ENCODE data around the gene GRIP2. TPM values are rescaled to one million over a fixed set of nuclear protein-coding genes. Genes with fewer than 3 reads are reported as not detected.

Gene GRIP2
- total and polyA plus RNA-seq, 9 of the 15 experiments (the other 6 are each of a cell fraction or from before 2014, with no cell fraction given), result 0.01 TPM; not detected in 7

GRCh38 chr3:14542656-14543055 is 2.5 kb upstream of the GRIP2 start (continued):
- TF ChIP-seq E2F6 (IDR thresholded peaks at IDR 0.05; ENCODE audit: borderline replicate concordance in 1 of 2, extremely low read depth in 1 of 2, insufficient read depth in 1 of 2, insufficient read length in 1 of 2, low read depth in 1 of 2, low read length in 1 of 2, poor library complexity in 1 of 2, severe bottlenecking in 1 of 2) (no peak), HDAC1 (IDR thresholded peaks at IDR 0.05) (0 out of 4 replicates have a peak, but pooled peaks of 1 of the 2 experiments have one; percentile 16), ZNF644 (tag; IDR thresholded peaks at IDR 0.05; ENCODE audit: low read depth) (no peak), SIN3A (IDR thresholded peaks at IDR 0.05; ENCODE audit: borderline replicate concordance in 2 of 2, control insufficient read depth in 1 of 2, low read depth in 2 of 2, low read length in 2 of 2) (no peak), NR4A1 (CRISPR knock-in tag; IDR thresholded peaks at IDR 0.05) (no peak), NR4A1 (tag; IDR thresholded peaks at IDR 0.05) (no peak), HDAC2 (IDR thresholded peaks at IDR 0.05) (peak; percentile 78; the same call in 1 of the 2 replicates), RAD21 (CRISPR knock-in tag; conservative IDR thresholded peaks at IDR 0.05 in 1 of 2, IDR thresholded peaks at IDR 0.05 in 1 of 2) (no peak), ESRRA (IDR thresholded peaks at IDR 0.05; ENCODE audit: borderline replicate concordance, low read depth) (0 out of 2 replicates have a peak, but pooled peaks have one; percentile 16), RCOR1 (IDR thresholded peaks at IDR 0.05; ENCODE audit: borderline replicate concordance in 1 of 2, low read depth in 2 of 2, low read length in 2 of 2) (peak in 1 of 2 experiments; percentile 73; a peak in 2 of 4 replicates), ZFP36 (IDR thresholded peaks at IDR 0.05; ENCODE audit: low read depth, low read length, partially characterized antibody) (peak; percentile 94), FOXA3 (CRISPR knock-in tag; conservative IDR thresholded peaks at IDR 0.05 in 1 of 2, IDR thresholded peaks at IDR 0.05 in 1 of 2) (no peak), ZNF551 (CRISPR knock-in tag; IDR thresholded peaks at IDR 0.05) (no peak), TAF15 (IDR thresholded peaks at IDR 0.05; ENCODE audit: low read depth, low read length) (no peak), RBM25 (IDR thresholded peaks at IDR 0.05; ENCODE audit: low read depth, low read length, severe bottlenecking) (peak; percentile 96), ZNF24 (IDR thresholded peaks at IDR 0.05) (no peak), ETS2 (tag; IDR thresholded peaks at IDR 0.05; ENCODE audit: borderline replicate concordance, poor library complexity, severe bottlenecking) (no peak), GTF2B (IDR thresholded peaks at IDR 0.05; ENCODE audit: extremely low read depth, insufficient read length) (no peak), SETDB1 (IDR thresholded peaks at IDR 0.05; ENCODE audit: low read length) (no peak), KDM1A (IDR thresholded peaks at IDR 0.05) (peak; percentile 77 to 81), NFE2L1 (tag; IDR thresholded peaks at IDR 0.05; ENCODE audit: borderline replicate concordance, low read depth) (no peak)

Data from K562 (cell line).